H1 (cell line): ENCODE measurements around the gene FGD4. TPM values are rescaled to one million over a fixed set of nuclear protein-coding genes. Genes with fewer than 3 reads are reported as not detected.
A peak's percentile ranks its signal among the peaks of the same experiment; 100 is the strongest.

Experiments used
- CTCF ChIA-PET: fragments of 300-600 bp; sonication (Branson Sonifier 250); formaldehyde crosslinking; loops from one replicate; lab custom pipeline; 2021; ENCODE audit not compliant: partially characterized antibody; lab: Charles Lee
- POLR2A ChIA-PET: fragments of 300-600 bp; sonication (Branson Sonifier 250); formaldehyde crosslinking; loops from one replicate; lab custom pipeline; 2021; ENCODE audit warnings: inconsistent platforms; ENCODE audit not compliant: partially characterized antibody; lab: Charles Lee
- DNase-seq, 2 experiments: peaks; one replicate each; pipeline versions ENCODE4 v3.0.0 to v3.0.0-alpha.2; 2010 to 2022; ENCODE audit warnings: low spot score in 2 of 2, low read depth in 1 of 2, mixed read lengths in 1 of 2
- FAIRE-seq: peaks from 2 replicates; lab custom pipeline; 2011; peaks lifted over from hg19 to GRCh38; lab: Jason Lieb, UNC
- H2AFZ ChIP-seq: 2 replicates; pipeline ENCODE4 v1.8.1; 2012; ENCODE audit warnings: low read length, inconsistent platforms
- H2AK5ac ChIP-seq: 2 replicates; pipeline ENCODE4 v1.6.1; 2013; ENCODE audit warnings: low read depth, low read length
- H2BK120ac ChIP-seq: replicated peaks from 2 replicates; pipeline ENCODE3; 2013; ENCODE audit warnings: low read depth, low read length, inconsistent platforms
- H2BK12ac ChIP-seq: 2 replicates; pipeline ENCODE4 v1.6.1; 2013; ENCODE audit warnings: low read depth, low read length
- H2BK15ac ChIP-seq: 2 replicates; pipeline ENCODE4 v1.6.1; 2013; ENCODE audit warnings: low read length
- H2BK20ac ChIP-seq: 2 replicates; pipeline ENCODE4 v1.6.1; 2013; ENCODE audit warnings: low read length
- H2BK5ac ChIP-seq: 2 replicates; pipeline ENCODE4 v1.6.1; 2013; ENCODE audit warnings: low read depth, low read length
- H3K14ac ChIP-seq: 2 replicates; pipeline ENCODE4 v1.6.1; 2013; ENCODE audit warnings: inconsistent platforms; ENCODE audit not compliant: insufficient read length
- H3K18ac ChIP-seq: 2 replicates; pipeline ENCODE4 v1.6.1; 2013; ENCODE audit warnings: low read length; ENCODE audit errors: extremely low read depth
- H3K23ac ChIP-seq: 2 replicates; pipeline ENCODE4 v1.6.1; 2013; ENCODE audit warnings: inconsistent platforms; ENCODE audit not compliant: insufficient read length
- H3K23me2 ChIP-seq: 2 replicates; pipeline ENCODE4 v1.6.1; 2013; ENCODE audit warnings: low read depth, low read length
- H3K27ac ChIP-seq: 2 replicates; pipeline ENCODE4 v1.6.1; 2011; ENCODE audit warnings: low read depth, low read length, inconsistent platforms
- H3K27me3 ChIP-seq, 4 experiments: replicated peaks in 1 of 4; 1 replicate in 1 of 4; 2 replicates in 3 of 4; pipeline versions ENCODE4 v1.6.1 to v1.8.1; 2011 to 2013; ENCODE audit warnings: low read length in 3 of 4, mild to moderate bottlenecking in 3 of 4, inconsistent platforms in 2 of 4, mixed read lengths in 2 of 4, moderate library complexity in 1 of 4; ENCODE audit not compliant: control insufficient read depth in 3 of 4, insufficient read depth in 3 of 4; ENCODE audit errors: extremely low read depth in 1 of 4
- H3K36me3 ChIP-seq, 4 experiments: 2 replicates each; pipeline versions ENCODE4 v1.6.1 to v1.8.1; 2011 to 2013; ENCODE audit warnings: mild to moderate bottlenecking in 4 of 4, low read length in 3 of 4, moderate library complexity in 2 of 4, control low read depth in 1 of 4, inconsistent platforms in 1 of 4; ENCODE audit not compliant: insufficient read depth in 4 of 4, control insufficient read depth in 2 of 4
- H3K4ac ChIP-seq: replicated peaks from 2 replicates; pipeline ENCODE3; 2013; ENCODE audit warnings: low read length, low read depth, mixed read lengths, inconsistent platforms; ENCODE audit not compliant: insufficient read length
- H3K4me1 ChIP-seq, 4 experiments: replicated peaks in 1 of 4; 1 replicate in 1 of 4; 2 replicates in 3 of 4; pipeline versions ENCODE4 v1.6.1 to v1.8.1; 2011 to 2013; ENCODE audit warnings: low read length in 3 of 4, inconsistent platforms in 2 of 4, mixed read lengths in 1 of 4; ENCODE audit not compliant: insufficient read depth in 4 of 4, control insufficient read depth in 3 of 4
- H3K4me2 ChIP-seq, 2 experiments: 2 replicates each; pipeline versions ENCODE4 v1.6.1 to v1.8.1; 2011 to 2013; ENCODE audit warnings: low read depth in 2 of 2, low read length in 2 of 2, control low read depth in 1 of 2, inconsistent platforms in 1 of 2, mild to moderate bottlenecking in 1 of 2; ENCODE audit not compliant: insufficient read depth in 1 of 2
- H3K4me3 ChIP-seq, 4 experiments: fragments of 200-600, 300-600 bp in 1 of 4; sonication (generic), shearing (Covaris generic), sonication (Bioruptor Twin) in 1 of 4; 2 replicates each; pipeline versions ENCODE4 v1.5.1 to v1.8.1; 2011 to 2016; ENCODE audit warnings: low read length in 4 of 4, low read depth in 3 of 4, control low read depth in 2 of 4, inconsistent platforms in 2 of 4, mild to moderate bottlenecking in 2 of 4, mixed read lengths in 1 of 4, moderate library complexity in 1 of 4; ENCODE audit not compliant: insufficient read depth in 2 of 4; ENCODE audit errors: extremely low read depth in 1 of 4
- H3K56ac ChIP-seq: replicated peaks from 2 replicates; pipeline ENCODE3; 2013; ENCODE audit warnings: low read depth, mild to moderate bottlenecking, mixed read lengths, low read length, inconsistent platforms; ENCODE audit not compliant: insufficient read length
- H3K79me1 ChIP-seq: 2 replicates; pipeline ENCODE4 v1.6.1; 2013; ENCODE audit warnings: low read depth, low read length, control low read depth
- H3K79me2 ChIP-seq, 2 experiments: 2 replicates each; pipeline versions ENCODE4 v1.6.1 to v1.8.1; 2012 to 2013; ENCODE audit warnings: low read length in 2 of 2, mild to moderate bottlenecking in 2 of 2, inconsistent platforms in 1 of 2; ENCODE audit not compliant: insufficient read depth in 2 of 2, control insufficient read depth in 1 of 2
- H3K9ac ChIP-seq, 4 experiments: replicated peaks in 1 of 4; 1 replicate in 1 of 4; 2 replicates in 3 of 4; pipeline versions ENCODE4 v1.6.1 to v1.8.1; 2011 to 2013; ENCODE audit warnings: low read depth in 3 of 4, low read length in 3 of 4, control low read depth in 2 of 4, mild to moderate bottlenecking in 2 of 4, moderate library complexity in 2 of 4, inconsistent platforms in 1 of 4; ENCODE audit errors: extremely low read depth in 1 of 4
- H3K9me3 ChIP-seq, 2 experiments: 2 replicates each; pipeline versions ENCODE4 v1.6.1 to v1.8.1; 2012 to 2013; ENCODE audit warnings: mild to moderate bottlenecking in 2 of 2, moderate library complexity in 2 of 2, control low read depth in 1 of 2, inconsistent platforms in 1 of 2, low read depth in 1 of 2, low read length in 1 of 2, mixed read lengths in 1 of 2; ENCODE audit not compliant: insufficient read depth in 2 of 2
- H4K20me1 ChIP-seq, 2 experiments: replicated peaks in 1 of 2; 2 replicates each; pipeline versions ENCODE3 to v1.8.1; 2011 to 2013; ENCODE audit warnings: inconsistent platforms in 2 of 2, low read length in 2 of 2, mild to moderate bottlenecking in 1 of 2; ENCODE audit not compliant: insufficient read depth in 2 of 2, control insufficient read depth in 1 of 2
- H4K5ac ChIP-seq: 2 replicates; pipeline ENCODE4 v1.6.1; 2013; ENCODE audit warnings: low read length, low read depth, mixed read lengths, inconsistent platforms; ENCODE audit not compliant: insufficient read length
- H4K8ac ChIP-seq: 2 replicates; pipeline ENCODE4 v1.8.0; 2013; ENCODE audit warnings: mild to moderate bottlenecking, moderate library complexity, low read length, inconsistent platforms; ENCODE audit not compliant: insufficient read depth; ENCODE audit errors: extremely low read depth
- H4K91ac ChIP-seq: replicated peaks from 2 replicates; pipeline ENCODE3; 2013; ENCODE audit warnings: low read length, mixed read lengths, inconsistent platforms; ENCODE audit not compliant: insufficient read length
- BACH1 ChIP-seq: IDR thresholded peaks from 2 replicates; pipeline ENCODE4 v1.6.1; 2012; ENCODE audit warnings: low read length, improper control_type of control experiment
- CHD1 ChIP-seq: IDR thresholded peaks from 2 replicates; pipeline ENCODE4 v1.6.1; 2012; ENCODE audit warnings: low read depth, low read length, improper control_type of control experiment
- CHD2 ChIP-seq: IDR thresholded peaks from 2 replicates; pipeline ENCODE4 v1.6.1; 2012; ENCODE audit warnings: low read length, improper control_type of control experiment
- GABPA ChIP-seq: IDR thresholded peaks from 2 replicates; pipeline ENCODE4 v1.6.1; 2011; ENCODE audit warnings: mild to moderate bottlenecking, low read length, moderate library complexity, borderline replicate concordance; ENCODE audit not compliant: insufficient read depth
- HDAC2 ChIP-seq, 2 experiments: fragments of 300-600 bp in 1 of 2; sonication (generic) in 1 of 2; IDR thresholded peaks; 2 replicates each; pipeline ENCODE4 v1.6.1; 2011 to 2012; ENCODE audit warnings: low read depth in 2 of 2, low read length in 2 of 2, mild to moderate bottlenecking in 2 of 2, moderate library complexity in 2 of 2, borderline replicate concordance in 1 of 2, inconsistent platforms in 1 of 2
- JUN ChIP-seq: IDR thresholded peaks from 2 replicates; pipeline ENCODE4 v1.6.1; 2011; ENCODE audit warnings: low read depth, mild to moderate bottlenecking, improper control_type of control experiment, low read length
- JUND ChIP-seq: IDR thresholded peaks from 2 replicates; pipeline ENCODE4 v1.6.1; 2011; ENCODE audit warnings: mild to moderate bottlenecking, improper control_type of control experiment, low read length
- NANOG ChIP-seq: IDR thresholded peaks from 2 replicates; pipeline ENCODE4 v1.6.1; 2011; ENCODE audit warnings: low read length, low read depth, mild to moderate bottlenecking, inconsistent platforms; ENCODE audit not compliant: insufficient read depth, poor library complexity, severe bottlenecking
- NRF1 ChIP-seq: IDR thresholded peaks from 2 replicates; pipeline ENCODE4 v1.6.1; 2011; ENCODE audit warnings: mild to moderate bottlenecking, low read depth, low read length, improper control_type of control experiment
- PHF8 ChIP-seq: fragments of 200-600 bp; sonication (generic); conservative IDR thresholded peaks from 2 replicates; pipeline ENCODE4 v1.7.1; 2012; ENCODE audit warnings: low read depth, mild to moderate bottlenecking, inconsistent platforms, low read length, moderate library complexity
- SUZ12 ChIP-seq: fragments of 200-600 bp; sonication (generic); IDR thresholded peaks from 2 replicates; pipeline ENCODE4 v1.6.1; 2012; ENCODE audit warnings: mild to moderate bottlenecking, inconsistent platforms, low read length, moderate library complexity, mixed read lengths
- TAF7 ChIP-seq: optimal IDR thresholded peaks from 2 replicates; pipeline ENCODE3; 2011; ENCODE audit warnings: low read depth, mild to moderate bottlenecking, inconsistent platforms, low read length, moderate library complexity, borderline replicate concordance
- TCF12 ChIP-seq: IDR thresholded peaks from 2 replicates; pipeline ENCODE4 v1.6.1; 2011; ENCODE audit warnings: low read depth, mild to moderate bottlenecking, low read length
- WGBS, 2 experiments: shearing (Covaris generic) in 1 of 2; methylation state at CpG; one replicate each; pipeline versions ENCODE4 v1.1.6 to v1.1.7; 2013 to 2015; ENCODE audit warnings: low lambda C conversion rate in 2 of 2, mixed read lengths in 2 of 2, inconsistent platforms in 1 of 2, low coverage in 1 of 2, missing lambda C conversion rate in 1 of 2; ENCODE audit not compliant: insufficient replicate concordance in 2 of 2, insufficient coverage in 1 of 2, insufficient read length in 1 of 2; ENCODE audit errors: extremely low coverage in 1 of 2, missing lambda C conversion rate in 1 of 2; 5-methylcytosine and 5-hydroxymethylcytosine counted together
- polyA plus RNA-seq, 7 experiments: library from polyadenylated mRNA; depleted of rRNA in 3 of 7; stranded (reverse) in 5 of 7; unstranded in 2 of 7; fragments of >200 nt in 5 of 7; fragments of 200-250 nt in 2 of 7; gene quantifications; 1 replicate in 5 of 7; 2 replicates in 1 of 7; 4 replicates in 1 of 7; pipeline versions ENCODE4 v1.2.1 to v1.2.3, GENCODE V29; 2011 to 2013; ENCODE audit warnings: missing spikeins in 2 of 7, mixed read lengths in 2 of 7
- total RNA-seq: library from RNA; stranded (reverse); fragmentation: NEBNext Ultra II Directional; extraction: Animal tissue kit (Norgen Biotek cat#: 25700); gene quantifications from 2 replicates; pipeline ENCODE4 v1.2.1, GENCODE V29; 2021

The FGD4 gene
- total and polyA plus RNA-seq, 2 of the 8 experiments (the other 6 are each of a cell fraction or from before 2014, with no cell fraction given) = 8.5 to 48.2 TPM

GRCh38 chr12:32360956-32361355 lies 38.4 kb upstream of the FGD4 start:
- H3K9ac ChIP-seq = no peak overlapping the region
- no peak overlapping the region for H2AK5ac ChIP-seq
- H2BK20ac ChIP-seq = no peak overlapping the region
- no peak overlapping the region for H3K4me3 ChIP-seq
- H3K4ac ChIP-seq = no peak overlapping the region
- ChIA-PET CTCF (no interaction called here), POLR2A (no interaction called here)
- H3K36me3 ChIP-seq = peaks cover 0 to 3% (median 0%) of the 10 kb centered on the region in 4 experiments; a peak in 1 of 8 replicates
- H3K27ac ChIP-seq = no peak overlapping the region
- H2BK120ac ChIP-seq = no peak overlapping the region
- no peak overlapping the region for H2BK15ac ChIP-seq
- no peak overlapping the region for H3K18ac ChIP-seq
- no peak overlapping the region for H2BK5ac ChIP-seq
- H3K27me3 ChIP-seq = no peaks in the 10 kb centered on the region
- peaks cover 0 to 9% (median 6%) of the 10 kb centered on the region in 4 experiments; a peak in 4 of 7 replicates for H3K4me1 ChIP-seq
- no peak overlapping the region for H3K56ac ChIP-seq
- no peak overlapping the region for H4K5ac ChIP-seq
- no peak overlapping the region for H4K91ac ChIP-seq
- FAIRE-seq (no peak), DNase-seq (no peak)
- peaks cover 2% of the 10 kb centered on the region; the same call in 1 of the 2 replicates for H3K23me2 ChIP-seq
- H3K9me3 ChIP-seq = no peaks in the 10 kb centered on the region
- no peaks in the 10 kb centered on the region for H3K79me2 ChIP-seq
- no peak overlapping the region for H3K14ac ChIP-seq
- no peaks in the 10 kb centered on the region for H3K79me1 ChIP-seq
- no peak overlapping the region for H3K23ac ChIP-seq
- no peak overlapping the region for H2BK12ac ChIP-seq
- no peaks in the 10 kb centered on the region for H4K20me1 ChIP-seq
- H2AFZ ChIP-seq = no peak overlapping the region
- H3K4me2 ChIP-seq = no peak overlapping the region
- H4K8ac ChIP-seq = 0 out of 2 replicates have a peak overlapping the region, but pooled peaks have one; percentile 20
- WGBS, 2 experiments = 92% methylated on average over 6 of the region's 6 CpGs; no CpG with 5 or more reads in 1 of the 2 experiments
- TF ChIP-seq JUND = no peak
- no peak for TF ChIP-seq TAF7
- TF ChIP-seq BACH1 = no peak
- TF ChIP-seq CHD2 = no peak
- no peak for TF ChIP-seq SUZ12
- TF ChIP-seq JUN = no peak
- TF ChIP-seq TCF12 = no peak
- TF ChIP-seq NANOG = no peak
- no peak for TF ChIP-seq GABPA
- no peak for TF ChIP-seq HDAC2 (IDR thresholded peaks at IDR 0.05; ENCODE audit: borderline replicate concordance in 1 of 2, low read depth in 2 of 2, low read length in 2 of 2)
- no peak for TF ChIP-seq CHD1
- no peak for TF ChIP-seq NRF1
- TF ChIP-seq PHF8 = no peak
